ENCODE measurements around the gene GAB2.
"Not testable (repeated sequence)": the region's sequence is repeated elsewhere in the genome, so short reads cannot be mapped to it uniquely, and the experiment has no call there.

GAB2 gene

GRCh38 chr11:78365381-78365792 lies 52.2 kb downstream of the GAB2 start:
- H3K4me1 ChIP-seq, result peaks cover 10% of the 10 kb centered on the region
- no peaks in the 10 kb centered on the region; the same call in 1 of the 2 replicates for H3K27me3 ChIP-seq
- H3K36me3 ChIP-seq, result no peaks in the 10 kb centered on the region; the same call in 1 of the 2 replicates
- no peak for TF ChIP-seq CTCF (IDR thresholded peaks at IDR 0.05; ENCODE audit: low read depth, low read length)
- no peak overlapping the region for H3K4me3 ChIP-seq (ENCODE audit: low read depth, low read length)
- no peaks in the 10 kb centered on the region for H3K9me3 ChIP-seq
- DNase-seq, result no peak

- Histone ChIP-seq H3K4me3 (ENCODE audit: low read depth, low read length) (no peak overlapping the region), H3K9me3 (no peaks in the 10 kb centered on the region), H3K27me3 (no peaks in the 10 kb centered on the region; the same call in 1 of the 2 replicates), H3K36me3 (no peaks in the 10 kb centered on the region; the same call in 1 of the 2 replicates), H3K4me1 (peaks cover 10% of the 10 kb centered on the region)
- no peak for DNase-seq
- TF ChIP-seq CTCF (IDR thresholded peaks at IDR 0.05; ENCODE audit: low read depth, low read length), result no peak
These were observed 53.4 kb downstream of the GAB2 start for GRCh38 chr11:78364128-78364751.

- Histone ChIP-seq H3K4me3 (ENCODE audit: low read depth, low read length) (no peak overlapping the region), H3K27me3 (no peaks in the 10 kb centered on the region; the same call in 1 of the 2 replicates)
These were observed 54.5 kb downstream of the GAB2 start for GRCh38 chr11:78363024-78363619.

GRCh38 chr11:78361228-78361627 lies 56.4 kb downstream of the GAB2 start:
- H3K4me1 ChIP-seq, result peaks cover 10% of the 10 kb centered on the region
- no peak for TF ChIP-seq CTCF (IDR thresholded peaks at IDR 0.05; ENCODE audit: low read depth, low read length)
- no peaks in the 10 kb centered on the region; the same call in 1 of the 2 replicates for H3K27me3 ChIP-seq
- no peak for DNase-seq
- H3K9me3 ChIP-seq, result no peaks in the 10 kb centered on the region
- no peaks in the 10 kb centered on the region; the same call in 1 of the 2 replicates for H3K36me3 ChIP-seq
- H3K4me3 ChIP-seq (ENCODE audit: low read depth, low read length), result no peak overlapping the region

More at GRCh38 chr11:78363024-78363619, 54.5 kb downstream of the GAB2 start:
- TF ChIP-seq CTCF (IDR thresholded peaks at IDR 0.05; ENCODE audit: low read depth, low read length), result no peak
- no peak for DNase-seq
- Histone ChIP-seq H3K9me3 (no peaks in the 10 kb centered on the region), H3K36me3 (no peaks in the 10 kb centered on the region; the same call in 1 of the 2 replicates), H3K4me1 (peaks cover 10% of the 10 kb centered on the region)

- Histone ChIP-seq H3K36me3 (no peaks in the 10 kb centered on the region; the same call in 1 of the 2 replicates), H3K4me1 (peaks cover 5% of the 10 kb centered on the region), H3K9me3 (no peaks in the 10 kb centered on the region), H3K27me3 (no peaks in the 10 kb centered on the region; the same call in 1 of the 2 replicates), H3K4me3 (ENCODE audit: low read depth, low read length) (no peak overlapping the region)
- no peak for TF ChIP-seq CTCF (IDR thresholded peaks at IDR 0.05; ENCODE audit: low read depth, low read length)
- DNase-seq, result no peak
These were observed 57.7 kb downstream of the GAB2 start for GRCh38 chr11:78359921-78360320.

GRCh38 chr11:78357924-78358323 lies 59.7 kb downstream of the GAB2 start:
- not testable (repeated sequence) for H3K36me3 ChIP-seq; DNase-seq; H3K4me3 ChIP-seq (ENCODE audit: low read depth, low read length); H3K9me3 ChIP-seq; H3K27me3 ChIP-seq
- H3K4me1 ChIP-seq, result peaks cover 11% of the 10 kb centered on the region

- H3K9me3 ChIP-seq; H3K4me3 ChIP-seq (ENCODE audit: low read depth, low read length); DNase-seq; H3K36me3 ChIP-seq; H3K27me3 ChIP-seq: not testable (repeated sequence)
- peaks cover 15% of the 10 kb centered on the region for H3K4me1 ChIP-seq
These were observed 60.2 kb downstream of the GAB2 start for GRCh38 chr11:78357425-78357824.

- H3K36me3 ChIP-seq; H3K9me3 ChIP-seq; H3K27me3 ChIP-seq; H3K4me3 ChIP-seq (ENCODE audit: low read depth, low read length); DNase-seq: not testable (repeated sequence)
- H3K4me1 ChIP-seq, result peaks cover 21% of the 10 kb centered on the region
These were observed 61.9 kb downstream of the GAB2 start for GRCh38 chr11:78355742-78356141.
